ENCODE measurements around the gene RAB12.
"Not testable (repeated sequence)": the region's sequence is repeated elsewhere in the genome, so short reads cannot be mapped to it uniquely, and the experiment has no call there.

The RAB12 gene

DNA sequence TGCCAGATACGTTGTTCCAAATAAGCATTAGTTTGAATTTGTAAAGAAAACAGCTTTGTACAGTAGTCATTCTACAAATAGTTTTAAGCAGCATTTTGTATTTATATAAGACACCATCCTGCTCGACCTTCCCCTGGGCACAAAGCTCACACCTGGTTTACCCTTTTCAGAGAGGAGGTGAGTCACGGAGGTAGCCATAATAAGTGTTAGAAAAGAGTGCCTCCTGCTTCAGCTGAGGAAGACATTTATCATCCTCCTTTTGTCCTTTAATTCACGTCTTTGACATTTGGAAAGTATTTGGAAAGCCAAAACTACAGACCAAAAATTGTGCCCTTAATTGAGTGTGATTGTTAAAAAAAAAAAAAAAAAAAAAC is 6.8 kb downstream of the RAB12 start:
- H3K27ac Mint-ChIP-seq: no peak overlapping the region
- H3K4me3 Mint-ChIP-seq: no peak overlapping the region
- DNase-seq: no peak
- H3K9me3 Mint-ChIP-seq: peaks cover 9% of the 10 kb centered on the region
- TF ChIP-seq, protein P1, sequence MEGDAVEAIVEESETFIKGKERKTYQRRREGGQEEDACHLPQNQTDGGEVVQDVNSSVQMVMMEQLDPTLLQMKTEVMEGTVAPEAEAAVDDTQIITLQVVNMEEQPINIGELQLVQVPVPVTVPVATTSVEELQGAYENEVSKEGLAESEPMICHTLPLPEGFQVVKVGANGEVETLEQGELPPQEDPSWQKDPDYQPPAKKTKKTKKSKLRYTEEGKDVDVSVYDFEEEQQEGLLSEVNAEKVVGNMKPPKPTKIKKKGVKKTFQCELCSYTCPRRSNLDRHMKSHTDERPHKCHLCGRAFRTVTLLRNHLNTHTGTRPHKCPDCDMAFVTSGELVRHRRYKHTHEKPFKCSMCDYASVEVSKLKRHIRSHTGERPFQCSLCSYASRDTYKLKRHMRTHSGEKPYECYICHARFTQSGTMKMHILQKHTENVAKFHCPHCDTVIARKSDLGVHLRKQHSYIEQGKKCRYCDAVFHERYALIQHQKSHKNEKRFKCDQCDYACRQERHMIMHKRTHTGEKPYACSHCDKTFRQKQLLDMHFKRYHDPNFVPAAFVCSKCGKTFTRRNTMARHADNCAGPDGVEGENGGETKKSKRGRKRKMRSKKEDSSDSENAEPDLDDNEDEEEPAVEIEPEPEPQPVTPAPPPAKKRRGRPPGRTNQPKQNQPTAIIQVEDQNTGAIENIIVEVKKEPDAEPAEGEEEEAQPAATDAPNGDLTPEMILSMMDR (IDR thresholded peaks at IDR 0.05): no peak
- H3K36me3 Mint-ChIP-seq (ENCODE audit: low read depth): peaks cover 70% of the 10 kb centered on the region
- H3K4me1 Mint-ChIP-seq: peaks cover 45% of the 10 kb centered on the region
- peaks cover 3% of the 10 kb centered on the region for H3K27me3 Mint-ChIP-seq (ENCODE audit: low read depth, poor library complexity)

DNA sequence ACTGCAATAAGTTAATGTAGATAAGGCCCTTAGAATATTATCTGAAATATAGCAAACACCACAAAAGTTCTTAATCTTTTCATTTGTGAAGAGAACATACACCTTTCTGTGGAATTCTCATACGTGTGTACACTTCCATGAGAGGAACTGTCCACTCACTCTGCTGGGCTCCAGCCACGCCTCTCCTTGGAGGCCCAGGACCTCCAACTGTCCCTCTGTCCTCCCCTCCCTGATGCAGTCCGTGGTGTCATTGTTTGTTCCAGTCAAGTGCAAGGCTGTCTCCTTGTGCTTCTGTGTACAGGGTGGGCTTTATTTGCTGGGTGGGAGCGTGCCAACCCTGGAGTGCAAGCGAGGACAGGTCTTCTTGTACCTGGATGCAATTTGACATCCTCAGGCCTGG is 8.7 kb downstream of the RAB12 start:
- DNase-seq: no peak
- Mint-ChIP-seq H3K4me1 (peaks cover 32% of the 10 kb centered on the region), H3K4me3 (no peak overlapping the region), H3K9me3 (peaks cover 24% of the 10 kb centered on the region), H3K27me3 (ENCODE audit: low read depth, poor library complexity) (no peaks in the 10 kb centered on the region), H3K36me3 (ENCODE audit: low read depth) (peaks cover 79% of the 10 kb centered on the region), H3K27ac (no peak overlapping the region)
- TF ChIP-seq, protein P1 (IDR thresholded peaks at IDR 0.05): no peak

DNA sequence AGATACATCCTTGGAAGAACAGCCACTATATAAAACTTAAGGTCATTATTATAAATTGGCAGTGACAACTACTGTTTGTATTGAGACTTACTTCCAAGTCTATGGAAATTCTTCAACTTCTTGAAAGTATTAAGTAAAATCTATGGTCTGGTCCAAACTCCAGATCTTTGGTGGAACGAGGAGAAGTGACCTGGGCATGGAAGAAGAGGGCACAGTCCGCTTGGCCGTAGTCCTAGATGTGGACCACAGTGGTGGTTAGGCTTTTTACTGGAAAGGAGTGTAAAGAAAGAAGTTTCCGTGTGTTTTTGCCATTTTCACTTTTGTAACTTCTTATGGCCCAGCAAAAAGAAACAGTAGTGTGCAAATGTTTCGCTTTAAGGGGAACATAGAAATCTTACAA is 9.8 kb downstream of the RAB12 start:
- peak overlapping the region; percentile 40 for H3K27ac Mint-ChIP-seq

DNA sequence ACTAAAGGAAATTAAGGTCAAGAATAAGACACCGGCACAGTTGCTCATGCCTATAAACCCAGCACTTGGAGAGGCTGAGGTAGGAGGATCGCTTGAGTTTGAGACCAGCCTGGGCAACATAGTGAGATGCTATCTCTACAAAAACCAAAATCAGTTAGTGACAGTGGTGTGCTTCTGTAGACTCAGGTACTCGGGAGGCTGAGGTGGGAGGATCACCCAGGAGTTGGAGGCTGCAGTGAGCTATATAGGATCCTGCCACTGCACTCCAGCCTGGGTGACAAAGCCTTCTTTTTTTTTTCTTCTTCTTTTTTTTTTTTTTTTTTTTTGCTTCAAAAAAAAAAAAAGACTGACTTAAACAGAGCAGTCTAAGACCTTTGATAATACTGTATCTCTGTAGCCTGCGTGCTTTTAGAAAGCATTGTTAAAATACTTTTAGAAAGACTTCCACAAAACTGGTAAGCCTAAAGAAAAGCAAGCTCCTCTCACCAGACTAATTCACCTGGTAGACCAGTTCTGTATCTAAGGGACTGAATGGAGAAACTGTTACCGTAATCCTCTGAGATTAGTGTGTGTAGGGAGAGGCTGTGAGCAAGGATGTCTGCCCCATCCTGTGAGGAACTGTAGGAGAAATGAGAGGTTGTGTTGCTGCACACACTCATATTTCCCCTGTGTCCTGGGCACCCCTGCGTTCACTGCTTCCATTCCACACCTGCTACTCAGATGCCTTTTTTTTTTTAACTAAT is 10.8 kb downstream of the RAB12 start:
- no peak for DNase-seq
- no peak overlapping the region for H3K27ac Mint-ChIP-seq
- peaks cover 24% of the 10 kb centered on the region for H3K9me3 Mint-ChIP-seq
- H3K4me1 Mint-ChIP-seq: peaks cover 15% of the 10 kb centered on the region
- H3K4me3 Mint-ChIP-seq: no peak overlapping the region
- H3K27me3 Mint-ChIP-seq (ENCODE audit: low read depth, poor library complexity): no peaks in the 10 kb centered on the region
- peaks cover 83% of the 10 kb centered on the region for H3K36me3 Mint-ChIP-seq (ENCODE audit: low read depth)
- TF ChIP-seq, protein P1 (IDR thresholded peaks at IDR 0.05): no peak

More for the DNA sequence above, 9.8 kb downstream of the RAB12 start:
- Mint-ChIP-seq H3K4me1 (peaks cover 21% of the 10 kb centered on the region), H3K9me3 (peaks cover 24% of the 10 kb centered on the region), H3K36me3 (ENCODE audit: low read depth) (peaks cover 84% of the 10 kb centered on the region), H3K27me3 (ENCODE audit: low read depth, poor library complexity) (no peaks in the 10 kb centered on the region), H3K4me3 (no peak overlapping the region)
- TF ChIP-seq, protein P1 (IDR thresholded peaks at IDR 0.05): no peak
- no peak for DNase-seq

DNA sequence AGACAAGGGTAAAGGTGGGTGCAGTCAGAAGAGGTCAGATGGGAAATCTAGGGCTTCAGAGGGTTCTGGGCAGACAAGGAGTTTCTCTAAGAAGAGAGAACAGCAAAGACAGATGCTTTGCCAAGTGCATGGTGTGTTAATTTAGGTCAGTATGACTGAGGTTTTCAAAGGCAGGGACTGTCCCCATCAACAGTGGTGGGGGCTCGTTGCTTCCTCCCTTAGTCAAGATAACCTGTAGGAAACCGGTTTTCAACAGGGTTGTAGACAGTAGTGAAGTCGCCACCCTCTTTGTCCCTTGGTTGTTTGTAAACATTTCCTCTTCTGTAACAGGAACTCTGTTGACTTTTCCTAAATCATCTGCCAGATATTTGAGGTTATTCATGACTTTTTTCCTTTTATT is 11.6 kb downstream of the RAB12 start:
- H3K36me3 Mint-ChIP-seq (ENCODE audit: low read depth): peaks cover 80% of the 10 kb centered on the region
- no peak overlapping the region for H3K4me3 Mint-ChIP-seq
- TF ChIP-seq, protein P1 (IDR thresholded peaks at IDR 0.05): no peak
- H3K27ac Mint-ChIP-seq: no peak overlapping the region
- DNase-seq: no peak
- peaks cover 24% of the 10 kb centered on the region for H3K9me3 Mint-ChIP-seq
- peaks cover 7% of the 10 kb centered on the region for H3K4me1 Mint-ChIP-seq
- no peaks in the 10 kb centered on the region for H3K27me3 Mint-ChIP-seq (ENCODE audit: low read depth, poor library complexity)

DNA sequence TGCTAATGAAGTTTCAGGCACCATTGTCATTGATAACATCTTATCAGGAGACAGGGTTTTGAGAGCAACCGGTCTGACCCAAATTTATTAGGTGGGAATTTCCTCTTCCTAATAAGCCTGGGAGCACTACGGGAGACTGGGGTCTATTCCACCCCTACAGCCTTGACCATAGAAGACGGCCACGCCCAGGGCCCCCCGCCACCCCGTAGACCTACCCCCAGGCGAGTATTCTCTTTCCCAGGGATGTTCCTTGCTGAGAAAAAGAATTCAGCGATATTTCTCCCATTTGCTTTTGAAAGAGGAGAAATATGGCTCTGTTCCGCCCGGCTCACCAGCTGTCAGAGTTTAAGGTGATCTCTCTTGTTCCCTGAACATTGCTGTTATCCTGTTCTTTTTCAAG is 13.4 kb downstream of the RAB12 start:
- not testable (repeated sequence) for H3K4me3 Mint-ChIP-seq; H3K4me1 Mint-ChIP-seq; H3K27me3 Mint-ChIP-seq (ENCODE audit: low read depth, poor library complexity); H3K27ac Mint-ChIP-seq; DNase-seq
- Mint-ChIP-seq H3K36me3 (ENCODE audit: low read depth) (peaks cover 79% of the 10 kb centered on the region), H3K9me3 (peaks cover 24% of the 10 kb centered on the region)

Data from nephron progenitor cell (in vitro differentiated cells).